H9 (cell line): Measurements from ENCODE around the gene FLOT2. TPM values are rescaled to one million over a fixed set of nuclear protein-coding genes. Genes with fewer than 3 reads are reported as not detected.

Experiments
- DNase-seq: peaks from one replicate; pipeline ENCODE4 v3.0.0-alpha.2; 2017
- H2AFZ ChIP-seq: one replicate; pipeline ENCODE4 v1.6.1; 2013; ENCODE audit warnings: mild to moderate bottlenecking, low read length, control low read depth, moderate library complexity
- H2AK5ac ChIP-seq: 2 replicates; pipeline ENCODE4 v1.6.1; 2013; ENCODE audit warnings: low read length, control low read depth, mixed read lengths; ENCODE audit not compliant: insufficient read length
- H2BK120ac ChIP-seq: one replicate; pipeline ENCODE4 v1.6.1; 2013; ENCODE audit warnings: low read depth, mild to moderate bottlenecking, low read length, control low read depth, inconsistent platforms; ENCODE audit not compliant: poor library complexity, severe bottlenecking
- H2BK12ac ChIP-seq: 2 replicates; pipeline ENCODE4 v1.6.1; 2013; ENCODE audit warnings: low read length, control low read depth, mixed read lengths, low read depth; ENCODE audit not compliant: insufficient read length
- H2BK15ac ChIP-seq: 2 replicates; pipeline ENCODE4 v1.6.1; 2013; ENCODE audit warnings: low read depth, low read length, control low read depth
- H2BK20ac ChIP-seq: one replicate; pipeline ENCODE4 v1.6.1; 2013; ENCODE audit warnings: low read depth, mild to moderate bottlenecking, low read length, control low read depth, inconsistent platforms; ENCODE audit not compliant: poor library complexity, severe bottlenecking
- H2BK5ac ChIP-seq: 2 replicates; pipeline ENCODE4 v1.6.1; 2013; ENCODE audit warnings: low read length, control low read depth, mixed read lengths; ENCODE audit not compliant: insufficient read length
- H3K14ac ChIP-seq: 2 replicates; pipeline ENCODE4 v1.6.1; 2013; ENCODE audit warnings: low read length, control low read depth; ENCODE audit not compliant: insufficient read depth
- H3K18ac ChIP-seq: 2 replicates; pipeline ENCODE4 v1.6.1; 2013; ENCODE audit warnings: low read depth, mild to moderate bottlenecking, mixed read lengths, low read length, control low read depth; ENCODE audit not compliant: insufficient read length
- H3K23ac ChIP-seq: 2 replicates; pipeline ENCODE4 v1.6.1; 2013; ENCODE audit warnings: low read length, control low read depth, mixed read lengths, low read depth; ENCODE audit not compliant: insufficient read length
- H3K23me2 ChIP-seq: 2 replicates; pipeline ENCODE4 v1.6.1; 2013; ENCODE audit warnings: low read depth, mild to moderate bottlenecking, mixed read lengths, low read length, control low read depth; ENCODE audit not compliant: insufficient read length, poor library complexity, severe bottlenecking
- H3K27ac ChIP-seq: 2 replicates; pipeline ENCODE4 v1.5.1; 2013; ENCODE audit warnings: low read length, control low read depth, mixed read lengths, low read depth; ENCODE audit not compliant: insufficient read length
- H3K27me3 ChIP-seq: 2 replicates; pipeline ENCODE4 v1.6.1; 2013; ENCODE audit warnings: low read length, control low read depth, inconsistent platforms; ENCODE audit not compliant: insufficient read depth
- H3K4ac ChIP-seq: 2 replicates; pipeline ENCODE4 v1.6.1; 2013; ENCODE audit warnings: low read depth, mild to moderate bottlenecking, control low read depth, inconsistent platforms, low read length, moderate library complexity
- H3K4me1 ChIP-seq: 2 replicates; pipeline ENCODE4 v1.6.1; 2013; ENCODE audit warnings: low read length, control low read depth, inconsistent platforms; ENCODE audit not compliant: insufficient read depth
- H3K4me2 ChIP-seq: 2 replicates; pipeline ENCODE4 v1.6.1; 2013; ENCODE audit warnings: low read length, control low read depth, mixed read lengths; ENCODE audit not compliant: insufficient read length, insufficient read depth
- H3K56ac ChIP-seq: 2 replicates; pipeline ENCODE4 v1.6.1; 2013; ENCODE audit warnings: low read depth, mild to moderate bottlenecking, mixed read lengths, low read length, control low read depth; ENCODE audit not compliant: insufficient read length
- H3K79me1 ChIP-seq: 2 replicates; pipeline ENCODE4 v1.6.1; 2013; ENCODE audit warnings: low read depth, mild to moderate bottlenecking, moderate library complexity, low read length, control low read depth, inconsistent platforms; ENCODE audit not compliant: insufficient read depth, poor library complexity, severe bottlenecking
- H3K79me2 ChIP-seq: 2 replicates; pipeline ENCODE4 v1.6.1; 2013; ENCODE audit warnings: low read length, control low read depth, inconsistent platforms; ENCODE audit not compliant: insufficient read depth
- H3K9ac ChIP-seq: 2 replicates; pipeline ENCODE4 v1.6.1; 2013; ENCODE audit warnings: low read length, control low read depth, mixed read lengths; ENCODE audit not compliant: insufficient read length; ENCODE audit errors: extremely low read depth
- H3K9me3 ChIP-seq: one replicate; pipeline ENCODE4 v1.6.1; 2013; ENCODE audit warnings: low read depth, low read length, inconsistent platforms; ENCODE audit not compliant: control insufficient read depth
- H3T11ph ChIP-seq: one replicate; pipeline ENCODE4 v1.6.1; 2013; ENCODE audit warnings: mild to moderate bottlenecking, low read length, control low read depth, inconsistent platforms
- H4K20me1 ChIP-seq: one replicate; pipeline ENCODE4 v1.6.1; 2013; ENCODE audit not compliant: control insufficient read depth, insufficient read length, insufficient read depth
- H4K5ac ChIP-seq: 2 replicates; pipeline ENCODE4 v1.6.1; 2013; ENCODE audit warnings: low read depth, mild to moderate bottlenecking, mixed read lengths, low read length, control low read depth; ENCODE audit not compliant: insufficient read length
- H4K8ac ChIP-seq: replicated peaks from 2 replicates; pipeline ENCODE4 v1.6.1; 2013; ENCODE audit warnings: low read length, control low read depth, mixed read lengths, low read depth; ENCODE audit not compliant: insufficient read length
- H4K91ac ChIP-seq: 2 replicates; pipeline ENCODE4 v1.6.1; 2013; ENCODE audit warnings: low read depth, mild to moderate bottlenecking, moderate library complexity, mixed read lengths, low read length, control low read depth; ENCODE audit not compliant: insufficient read length
- H3K27ac Mint-ChIP-seq, 3 experiments: 2 replicates in 2 of 3; 3 replicates in 1 of 3; pipeline ENCODE4 v1.8.0; 2020 to 2021; ENCODE audit warnings: mixed read lengths in 3 of 3, mild to moderate bottlenecking in 1 of 3, moderate library complexity in 1 of 3
- H3K27me3 Mint-ChIP-seq: 2 replicates; pipeline ENCODE4 v1.8.0; 2021; ENCODE audit warnings: low read depth, mild to moderate bottlenecking, moderate library complexity, mixed read lengths
- H3K36me3 Mint-ChIP-seq, 3 experiments: 2 replicates in 2 of 3; 3 replicates in 1 of 3; pipeline ENCODE4 v1.8.0; 2020 to 2021; ENCODE audit warnings: low read depth in 3 of 3, mixed read lengths in 3 of 3; ENCODE audit not compliant: insufficient read depth in 1 of 3
- H3K4me1 Mint-ChIP-seq, 2 experiments: 2 replicates each; pipeline ENCODE4 v1.8.0; 2020; ENCODE audit warnings: mixed read lengths in 2 of 2
- H3K4me3 Mint-ChIP-seq, 2 experiments: 2 replicates in 1 of 2; 3 replicates in 1 of 2; pipeline ENCODE4 v1.8.0; 2020 to 2021; ENCODE audit warnings: mild to moderate bottlenecking in 2 of 2, mixed read lengths in 2 of 2, moderate library complexity in 1 of 2
- H3K9me3 Mint-ChIP-seq, 2 experiments: 2 replicates in 1 of 2; 3 replicates in 1 of 2; pipeline ENCODE4 v1.8.0; 2020; ENCODE audit warnings: mild to moderate bottlenecking in 2 of 2, mixed read lengths in 2 of 2, moderate library complexity in 1 of 2
- CTCF ChIP-seq: fragments of 200-600 bp; sonication (generic); conservative IDR thresholded peaks from 3 replicates; pipeline ENCODE4 v1.8.0; 2021; ENCODE audit warnings: antibody characterized with exemption, mild to moderate bottlenecking
- whole genome bisulfite sequencing: extraction: QIAGEN DNeasy Blood & Tissue Kit; methylation state at CpG from one replicate; pipeline ENCODE4 v1.1.7; 2013; ENCODE audit warnings: missing lambda C conversion rate, low lambda C conversion rate, mixed read lengths; ENCODE audit not compliant: insufficient read length; ENCODE audit errors: extremely low coverage; 5-methylcytosine and 5-hydroxymethylcytosine counted together
- total RNA-seq: library from RNA; stranded (reverse); gene quantifications from 2 replicates; pipeline ENCODE4 v1.2.1, GENCODE V29; 2021

The FLOT2 gene
- total RNA-seq, 1 experiment from 2014 or later, result 173 TPM

GRCh38 chr17:28858801-28859355, 38.7 kb downstream of the FLOT2 start:
- no peak overlapping the region for H2BK20ac ChIP-seq
- no peaks in the 10 kb centered on the region; the same call in 1 of the 2 replicates for H3K4me1 ChIP-seq
- H3K4me3 Mint-ChIP-seq, result no peak overlapping the region
- H3K18ac ChIP-seq, result no peak overlapping the region
- no peak overlapping the region for H3K27ac Mint-ChIP-seq
- no peak overlapping the region for H2AFZ ChIP-seq
- no peak overlapping the region for H4K5ac ChIP-seq
- no peak overlapping the region for H2BK120ac ChIP-seq
- no peak for DNase-seq
- no peak overlapping the region for H3K4ac ChIP-seq
- H3K27me3 Mint-ChIP-seq, result no peaks in the 10 kb centered on the region
- no peaks in the 10 kb centered on the region for H3K9me3 ChIP-seq
- no peaks in the 10 kb centered on the region for H3K9me3 Mint-ChIP-seq
- H2BK12ac ChIP-seq, result no peak overlapping the region
- H3K27me3 ChIP-seq, result no peaks in the 10 kb centered on the region
- no peak overlapping the region for H3T11ph ChIP-seq
- no peaks in the 10 kb centered on the region for H4K20me1 ChIP-seq
- peaks cover 28 to 43% (median 42%) of the 10 kb centered on the region in 3 experiments for H3K36me3 Mint-ChIP-seq
- no peak overlapping the region for H3K23ac ChIP-seq
- no peak overlapping the region for H3K4me2 ChIP-seq
- H2BK15ac ChIP-seq, result no peak overlapping the region
- H3K9ac ChIP-seq, result no peak overlapping the region
- no peak overlapping the region for H3K27ac ChIP-seq
- no peak overlapping the region for H2BK5ac ChIP-seq
- H3K79me2 ChIP-seq, result no peaks in the 10 kb centered on the region
- no peaks in the 10 kb centered on the region for H3K79me1 ChIP-seq
- WGBS, result no CpG with 5 or more reads among the region's 2 CpGs
- H3K56ac ChIP-seq, result no peak overlapping the region
- H3K23me2 ChIP-seq, result peaks cover 6% of the 10 kb centered on the region
- H2AK5ac ChIP-seq, result no peak overlapping the region
- H3K4me1 Mint-ChIP-seq, result peaks cover 8 to 18% of the 10 kb centered on the region in 2 experiments
- H4K8ac ChIP-seq, result no peak overlapping the region
- H4K91ac ChIP-seq, result no peak overlapping the region
- TF ChIP-seq CTCF, result no peak
- no peak overlapping the region for H3K14ac ChIP-seq
